Transverse colon (tissue), 4 donors: Measurements from ENCODE around the gene IFT122. TPM values are rescaled to one million over a fixed set of nuclear protein-coding genes. Genes with fewer than 3 reads are reported as not detected.
"Not testable (repeated sequence)": the region's sequence is repeated elsewhere in the genome, so short reads cannot be mapped to it uniquely, and the experiment has no call there.

ENCODE experiments used
- DNase-seq: peaks from one replicate; pipeline ENCODE4 v3.0.0-alpha.2; 2019
- H3K27ac ChIP-seq, 4 donors: fragments of 200-600 bp; sonication (generic); 2 replicates each; pipeline ENCODE4 v1.5.1; 2016 to 2018; ENCODE audit warnings: inconsistent platforms in 4 of 4
- H3K27me3 ChIP-seq: fragments of 200-600 bp; sonication (generic); 2 replicates; pipeline ENCODE4 v1.5.1; 2017; ENCODE audit warnings: inconsistent platforms
- H3K36me3 ChIP-seq, 4 donors: fragments of 200-600 bp; sonication (generic); 2 replicates each; pipeline ENCODE4 v1.5.1; 2017 to 2019; ENCODE audit warnings: inconsistent platforms in 4 of 4
- H3K4me1 ChIP-seq, 4 donors: fragments of 200-600 bp; sonication (generic); 2 replicates each; pipeline ENCODE4 v1.5.1; 2017 to 2020; ENCODE audit warnings: inconsistent platforms in 4 of 4
- H3K4me3 ChIP-seq, 4 donors: fragments of 200-600 bp; sonication (generic); 1 replicate in 1 of 4; 2 replicates in 3 of 4; pipeline versions ENCODE4 v1.5.1 to v1.6.1; 2017 to 2019; ENCODE audit warnings: inconsistent platforms in 4 of 4
- H3K9me3 ChIP-seq, 2 donors: fragments of 200-600 bp; sonication (generic); 2 replicates each; pipeline ENCODE4 v1.5.1; 2017 to 2019; ENCODE audit warnings: inconsistent platforms in 2 of 2
- CTCF ChIP-seq, 5 experiments: fragments of 200-600 bp in 3 of 5; fragments of 450-650 bp in 2 of 5; sonication (generic) in 3 of 5; IDR thresholded peaks; 1 replicate in 2 of 5; 2 replicates in 3 of 5; pipeline ENCODE4 v1.5.1; 2016 to 2017; ENCODE audit warnings: antibody characterized with exemption in 5 of 5, inconsistent platforms in 3 of 5, mild to moderate bottlenecking in 2 of 5, moderate library complexity in 1 of 5
- EP300 ChIP-seq: sonication (generic); formaldehyde crosslinking; IDR thresholded peaks from one replicate; pipeline ENCODE4 v1.6.1; 2017; ENCODE audit warnings: antibody characterized with exemption, low read depth
- POLR2A ChIP-seq: fragments of 450-650 bp; IDR thresholded peaks from one replicate; pipeline ENCODE4 v1.6.1; 2016; ENCODE audit warnings: antibody characterized with exemption, mild to moderate bottlenecking, moderate library complexity
- POLR2AphosphoS5 ChIP-seq, 3 donors: sonication (generic); formaldehyde crosslinking; IDR thresholded peaks; one replicate each; pipeline ENCODE4 v1.6.1; 2016; ENCODE audit warnings: antibody characterized with exemption in 3 of 3
- WGBS, 2 donors: methylation state at CpG; one replicate each; pipeline ENCODE4 v1.1.5; 2018; ENCODE audit warnings: low coverage in 1 of 2; 5-methylcytosine and 5-hydroxymethylcytosine counted together
- in situ Hi-C, 4 donors: fragments of 200-750 bp; cut with MboI; loops; one replicate each; pipeline versions ENCODE4 v1.15.0 to v1.15.1; 2017; ENCODE audit warnings: low sequenced_read_pairs in 3 of 4, low pct_ligation_motif_present in 1 of 4, low pct_unique_long_range_greater_than_20kb in 1 of 4
- intact Hi-C: fragments of 100-400 bp; cut with DNase I; formaldehyde crosslinking; loops from one replicate; pipeline ENCODE4 v1.15.1; 2023; ENCODE audit warnings: low total_unique reads
- total RNA-seq, 4 donors: library from RNA; depleted of rRNA; stranded (reverse); fragments of >200 nt; gene quantifications; one replicate each; pipeline ENCODE4 v1.1.0, GENCODE V29; 2016

Gene IFT122
- total RNA-seq, 4 donors from 2014 or later = 15.0 to 77.6 (median 16.7) TPM

GRCh38 chr3:129482721-129483120 is 42.7 kb downstream of the IFT122 start:
- intact Hi-C loops = no loop called here

GRCh38 chr3:129483870-129484269 is 43.8 kb downstream of the IFT122 start:
- WGBS, 2 donors = 93 to 100% methylated on average over 4 to 8 of the region's 8 CpGs
- in situ Hi-C loops = loop anchor here (25.0 kb wide), 3 partner anchors 153 to 453 kb away; no protein-coding TSS in a partner anchor

More at GRCh38 chr3:129482721-129483120, 42.7 kb downstream of the IFT122 start:
- Histone ChIP-seq H3K36me3 (peaks cover 0 to 3% (median 0%) of the 10 kb centered on the region in 4 donors), H3K27ac (no peak overlapping the region), H3K9me3 (no peaks in the 10 kb centered on the region), H3K27me3 (no peaks in the 10 kb centered on the region), H3K4me3 (no peak overlapping the region), H3K4me1 (peaks cover 0 to 12% (median 0%) of the 10 kb centered on the region in 4 donors)
- WGBS, 2 donors = 94% methylated on average over 1 of the region's 1 CpG; no CpG with 5 or more reads in 1 of the 2 donors
- DNase-seq = no peak
- TF ChIP-seq POLR2A (no peak), CTCF (IDR thresholded peaks at IDR 0.05) (no peak), POLR2AphosphoS5 (IDR thresholded peaks at IDR 0.05) (no peak), EP300 (no peak)
- in situ Hi-C loops = loop anchor here (25.0 kb wide), 3 partner anchors 155 to 455 kb away; no protein-coding TSS in a partner anchor

GRCh38 chr3:129485146-129485545 is 45.1 kb downstream of the IFT122 start:
- DNase-seq, H3K27me3 ChIP-seq, H3K9me3 ChIP-seq, intact Hi-C loops, H3K36me3 ChIP-seq, H3K4me3 ChIP-seq: not testable (repeated sequence)
- WGBS, 2 donors = 87 to 98% methylated on average over 6 of the region's 6 CpGs
- in situ Hi-C loops = loop anchor here (25.0 kb wide), 3 partner anchors 152 to 452 kb away; no protein-coding TSS in a partner anchor
- Histone ChIP-seq H3K27ac (peak overlapping the region; percentile 40 to 73 (median 54)), H3K4me1 (peaks cover 0 to 12% (median 0%) of the 10 kb centered on the region in 4 donors)

More at GRCh38 chr3:129483870-129484269, 43.8 kb downstream of the IFT122 start:
- no peak overlapping the region for H3K27ac ChIP-seq
- no peak overlapping the region for H3K4me3 ChIP-seq
- intact Hi-C loops = no loop called here
- H3K27me3 ChIP-seq = no peaks in the 10 kb centered on the region
- no peaks in the 10 kb centered on the region for H3K9me3 ChIP-seq
- H3K4me1 ChIP-seq = peaks cover 0 to 12% (median 0%) of the 10 kb centered on the region in 4 donors
- no peak for TF ChIP-seq POLR2AphosphoS5 (IDR thresholded peaks at IDR 0.05)
- TF ChIP-seq CTCF (IDR thresholded peaks at IDR 0.05) = no peak
- no peak for TF ChIP-seq EP300
- TF ChIP-seq POLR2A = no peak
- H3K36me3 ChIP-seq = no peaks in the 10 kb centered on the region
- no peak for DNase-seq

GRCh38 chr3:129485721-129486663 is 46.0 kb downstream of the IFT122 start:
- Histone ChIP-seq H3K27ac (peak overlapping the region; percentile 40 to 73 (median 61)), H3K4me1 (peaks cover 0 to 18% (median 6%) of the 10 kb centered on the region in 4 donors), H3K9me3 (no peaks in the 10 kb centered on the region), H3K36me3 (no peaks in the 10 kb centered on the region), H3K4me3 (no peak overlapping the region), H3K27me3 (no peaks in the 10 kb centered on the region)
- intact Hi-C loops = no loop called here
- 69 to 72% methylated on average over 3 to 11 of the region's 11 CpGs for WGBS, 2 donors
- TF ChIP-seq EP300 (no peak), POLR2AphosphoS5 (IDR thresholded peaks at IDR 0.05) (peak in 2 of 3 donors; percentile 10 to 68)
- DNase-seq = peak; percentile 68
- in situ Hi-C loops = loop anchor here (25.0 kb wide), 3 partner anchors 151 to 451 kb away; no protein-coding TSS in a partner anchor

DNA sequence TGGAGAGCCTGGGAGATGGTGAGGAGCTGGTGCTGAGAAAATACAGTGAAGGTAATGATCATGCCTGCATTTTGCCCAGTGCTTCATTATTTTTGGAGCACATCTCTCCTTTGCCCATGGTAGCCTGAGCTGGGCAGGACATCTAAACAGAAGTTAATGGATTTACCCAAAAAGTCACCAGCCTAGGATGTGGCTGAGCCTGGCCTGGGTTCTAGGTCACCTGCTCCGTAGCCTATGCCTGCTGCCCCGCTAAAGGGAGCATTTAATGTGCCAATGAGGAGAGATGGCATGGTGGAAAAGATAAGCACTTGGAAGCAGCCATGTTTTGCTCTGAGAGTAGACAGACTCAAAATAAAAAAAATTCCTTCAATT is 46.6 kb downstream of the IFT122 start:
- Histone ChIP-seq H3K4me3 (no peak overlapping the region), H3K4me1 (peaks cover 0 to 16% (median 6%) of the 10 kb centered on the region in 4 donors), H3K27ac (peak overlapping the region; percentile 32 to 73 (median 61)), H3K36me3 (no peaks in the 10 kb centered on the region), H3K9me3 (no peaks in the 10 kb centered on the region), H3K27me3 (no peaks in the 10 kb centered on the region)
- 71 to 100% methylated on average over 1 to 2 of the region's 2 CpGs for WGBS, 2 donors
- no peak for DNase-seq
- in situ Hi-C loops (loop anchor here (25.0 kb wide), 3 partner anchors 151 to 451 kb away; no protein-coding TSS in a partner anchor), intact Hi-C loops (no loop called here)
- TF ChIP-seq CTCF (IDR thresholded peaks at IDR 0.05) = no peak
- no peak for TF ChIP-seq POLR2A
- no peak for TF ChIP-seq POLR2AphosphoS5 (IDR thresholded peaks at IDR 0.05)
- no peak for TF ChIP-seq EP300
